NCI-H146 treated with DMSO at 0.1 percent for 48 hours (cell line): ENCODE results near the gene HLA-DRA.
"Not testable (repeated sequence)": the region's sequence is repeated elsewhere in the genome, so short reads cannot be mapped to it uniquely, and the experiment has no call there.

Source experiments
- DNase-seq: peaks from one replicate; lab custom pipeline; 2025; ENCODE audit not compliant: unreplicated experiment; lab: John Stamatoyannopoulos, UW

The HLA-DRA gene

DNA sequence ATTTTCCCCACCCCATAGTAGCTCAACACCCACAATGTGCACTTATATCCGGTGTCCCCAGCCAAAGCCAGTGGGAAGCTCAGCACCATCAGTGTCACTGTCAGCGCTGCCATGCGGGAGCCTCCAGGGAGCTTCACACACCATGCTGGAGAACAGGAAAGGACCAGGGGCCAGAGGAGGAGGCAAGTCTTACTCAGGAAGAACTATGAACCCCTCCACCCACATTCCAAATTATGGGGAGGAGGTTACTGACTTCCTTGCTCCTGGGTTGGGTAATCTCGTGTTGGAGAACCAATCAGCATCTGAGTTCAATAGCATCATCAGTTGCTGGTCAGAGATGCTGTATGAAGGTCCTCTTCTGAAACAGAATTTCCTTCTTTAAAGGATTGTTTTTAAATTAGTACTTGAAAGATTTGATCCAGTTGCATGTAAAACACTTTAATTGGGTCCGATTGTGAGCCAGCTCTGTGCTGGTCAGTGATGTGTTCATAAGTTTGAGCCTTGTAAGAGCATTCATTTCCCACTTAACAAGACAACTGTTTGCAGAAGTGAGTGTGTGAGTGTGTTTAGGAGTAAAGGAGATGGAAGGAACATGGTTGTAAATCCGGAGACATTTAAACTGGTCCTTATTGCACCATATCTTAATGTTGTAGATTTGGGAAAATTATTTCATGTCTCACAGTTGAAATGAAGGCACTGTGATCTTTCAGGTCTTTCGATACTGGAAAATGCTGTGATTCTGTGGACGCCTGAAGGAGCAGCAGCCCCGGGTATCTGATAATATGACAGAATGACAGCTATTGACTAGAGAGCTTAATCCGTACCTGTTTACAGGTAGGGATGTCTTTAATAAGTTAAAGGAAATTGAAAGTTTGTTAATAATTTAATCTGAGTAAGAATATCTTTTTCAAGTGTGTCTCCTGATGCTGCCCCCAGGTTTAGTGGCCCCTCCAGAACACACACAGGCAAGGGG is 34.0 kb downstream of the HLA-DRA start:
- DNase-seq: not testable (repeated sequence)

DNA sequence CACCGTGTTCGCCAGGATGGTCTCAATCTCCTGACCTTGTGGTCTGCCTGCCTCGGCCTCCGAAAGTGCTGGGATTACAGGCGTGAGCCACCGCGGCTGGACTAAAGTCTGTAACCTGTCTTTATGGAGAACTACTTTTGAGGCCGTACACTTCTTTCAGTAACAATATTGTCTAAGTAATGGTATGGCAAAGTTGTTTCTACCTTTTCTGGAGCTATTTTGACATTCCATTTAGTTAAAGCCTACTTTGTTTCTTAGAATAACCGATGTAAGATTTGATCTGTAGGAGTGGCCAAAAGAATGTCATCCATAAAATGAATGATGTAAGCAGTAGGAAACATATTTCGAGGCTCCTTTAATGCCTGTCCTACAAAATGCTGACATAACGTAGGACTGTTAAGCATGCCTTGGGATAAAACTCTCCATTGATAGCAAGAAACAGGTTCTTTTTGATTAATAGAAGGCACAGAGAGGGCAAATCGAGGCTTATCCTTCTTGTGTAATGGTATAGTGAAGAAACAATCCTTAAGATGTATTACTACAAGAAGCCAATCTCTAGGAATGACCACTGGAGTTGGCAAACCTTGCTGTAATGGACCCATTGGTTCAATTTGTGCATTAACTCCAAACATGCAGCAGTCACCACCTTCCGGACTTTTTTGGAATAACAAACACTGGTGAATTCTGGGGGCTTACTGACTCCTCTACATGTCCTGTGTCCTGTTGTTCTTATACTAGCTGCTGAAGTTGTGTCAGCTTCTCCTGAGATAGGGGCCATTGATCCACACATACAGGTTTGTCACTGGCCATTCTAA is 35.9 kb downstream of the HLA-DRA start:
- DNase-seq: no peak

GRCh38 chr6:32483968-32484613 is 44.4 kb downstream of the HLA-DRA start:
- no peak for DNase-seq

- DNase-seq: no peak
These were observed 44.9 kb downstream of the HLA-DRA start for GRCh38 chr6:32484614-32484998.

- DNase-seq: no peak
These were observed 48.4 kb downstream of the HLA-DRA start for GRCh38 chr6:32488083-32488482.

DNA sequence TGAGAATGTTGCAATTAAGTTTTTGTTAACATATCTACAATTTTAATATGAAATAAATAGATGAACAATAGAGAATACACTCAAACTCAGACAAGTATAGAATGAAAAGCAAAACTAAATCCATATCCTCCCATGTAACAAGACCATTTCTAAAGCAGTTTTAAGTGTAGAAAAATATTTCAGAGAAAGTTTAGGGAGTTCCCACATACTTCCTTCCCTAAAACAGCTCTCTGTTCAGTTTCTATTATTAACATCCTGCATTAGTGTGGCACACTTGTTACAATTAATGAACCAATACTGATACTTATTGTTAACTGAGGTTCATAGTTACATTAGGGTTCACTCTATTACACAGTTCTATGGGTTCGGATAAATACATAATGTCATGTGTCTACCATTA is 52.0 kb downstream of the HLA-DRA start:
- DNase-seq: no peak

- no peak for DNase-seq
These were observed 52.7 kb downstream of the HLA-DRA start for GRCh38 chr6:32492351-32492750.
